WTC11 (cell line): ENCODE measurements around the gene IGFBP5. TPM values are rescaled to one million over a fixed set of nuclear protein-coding genes. Genes with fewer than 3 reads are reported as not detected.

Experiments used
- ATAC-seq: fragments of 200-7000 bp; cut with Tn5 transposase; 2 replicates; pipeline ENCODE4 v1.10.0; 2021; ENCODE audit warnings: mild to moderate bottlenecking, moderate library complexity
- CTCF ChIA-PET: fragments of 300-600 bp; sonication (Branson Sonifier 250); formaldehyde crosslinking; loops from one replicate; lab custom pipeline; 2021; ENCODE audit warnings: antibody characterized with exemption; lab: Charles Lee
- POLR2A ChIA-PET: fragments of 350-600 bp; sonication (Branson Sonifier 250); formaldehyde crosslinking; loops from one replicate; lab custom pipeline; 2021; ENCODE audit warnings: antibody characterized with exemption; lab: Charles Lee
- DNase-seq: peaks from one replicate; pipeline ENCODE4 v3.0.0; 2021; ENCODE audit warnings: low spot score
- H3K27ac Mint-ChIP-seq: 2 replicates; pipeline ENCODE4 v1.8.0; 2021; ENCODE audit warnings: mixed read lengths
- H3K27me3 Mint-ChIP-seq: 2 replicates; pipeline ENCODE4 v1.8.0; 2021; ENCODE audit warnings: low read depth, mild to moderate bottlenecking, moderate library complexity, mixed read lengths
- H3K36me3 Mint-ChIP-seq: 2 replicates; pipeline ENCODE4 v1.8.0; 2021; ENCODE audit warnings: mixed read lengths
- H3K4me1 Mint-ChIP-seq: 2 replicates; pipeline ENCODE4 v1.8.0; 2022; ENCODE audit warnings: mixed read lengths
- H3K4me3 Mint-ChIP-seq: 2 replicates; pipeline ENCODE4 v1.8.0; 2021; ENCODE audit warnings: mild to moderate bottlenecking, moderate library complexity, mixed read lengths
- H3K9me3 Mint-ChIP-seq: 2 replicates; pipeline ENCODE4 v1.8.0; 2021; ENCODE audit warnings: mixed read lengths
- CREB1 ChIP-seq: sonication (generic); formaldehyde crosslinking; IDR thresholded peaks from 2 replicates; pipeline ENCODE4 v1.8.0; 2023; ENCODE audit warnings: mild to moderate bottlenecking, missing genetic modification reagents
- ESRRA ChIP-seq: sonication (generic); formaldehyde crosslinking; IDR thresholded peaks from 2 replicates; pipeline ENCODE4 v1.8.1; 2022; ENCODE audit warnings: mild to moderate bottlenecking, missing genetic modification reagents, borderline replicate concordance
- FOXJ3 ChIP-seq: sonication (generic); formaldehyde crosslinking; IDR thresholded peaks from 2 replicates; pipeline ENCODE4 v1.9.0; 2021; ENCODE audit warnings: missing genetic modification reagents, mild to moderate bottlenecking, borderline replicate concordance
- KAT7 ChIP-seq: sonication (generic); formaldehyde crosslinking; IDR thresholded peaks from 2 replicates; pipeline ENCODE4 v1.8.1; 2023; ENCODE audit warnings: missing genetic modification reagents, mild to moderate bottlenecking, borderline replicate concordance
- NFYB ChIP-seq: sonication (generic); formaldehyde crosslinking; conservative IDR thresholded peaks from 2 replicates; pipeline ENCODE4 v1.8.0; 2022; ENCODE audit warnings: low read depth, missing genetic modification reagents
- NR1H2 ChIP-seq: sonication (generic); formaldehyde crosslinking; IDR thresholded peaks from 2 replicates; pipeline ENCODE4 v1.9.0; 2021; ENCODE audit warnings: mild to moderate bottlenecking, moderate library complexity, missing genetic modification reagents
- OVOL2 ChIP-seq: fragments of 250-450 bp; sonication (Bioruptor Pico); IDR thresholded peaks from 2 replicates; pipeline ENCODE4 v1.9.0; 2021; ENCODE audit warnings: mild to moderate bottlenecking, borderline replicate concordance
- TEAD4 ChIP-seq: sonication (generic); formaldehyde crosslinking; IDR thresholded peaks from 2 replicates; pipeline ENCODE4 v1.8.0; 2022; ENCODE audit warnings: mild to moderate bottlenecking, missing genetic modification reagents
- ZNF423 ChIP-seq: fragments of 250-450 bp; sonication (Bioruptor Pico); IDR thresholded peaks from 2 replicates; pipeline ENCODE4 v2.1.2; 2022; ENCODE audit warnings: mild to moderate bottlenecking, moderate library complexity
- total RNA-seq: library from RNA; stranded (reverse); gene quantifications from 3 replicates; pipeline ENCODE4 v1.2.3, GENCODE V29; 2021
- TF ChIP-seq, protein P1 (sequence below): sonication (generic); formaldehyde crosslinking; IDR thresholded peaks from 2 replicates; pipeline ENCODE4 v1.8.0; 2022; ENCODE audit warnings: missing genetic modification reagents
- TF ChIP-seq, protein P2 (sequence below): sonication (generic); formaldehyde crosslinking; IDR thresholded peaks from 2 replicates; pipeline ENCODE4 v1.8.1; 2022; ENCODE audit warnings: mild to moderate bottlenecking, missing genetic modification reagents, moderate library complexity, borderline replicate concordance
- TF ChIP-seq, protein P3 (sequence below): sonication (generic); formaldehyde crosslinking; IDR thresholded peaks from 2 replicates; pipeline ENCODE4 v1.8.1; 2023; ENCODE audit warnings: mild to moderate bottlenecking, missing genetic modification reagents, borderline replicate concordance
- TF ChIP-seq, protein P4 (sequence below): sonication (generic); formaldehyde crosslinking; IDR thresholded peaks from 2 replicates; pipeline ENCODE4 v1.8.1; 2022; ENCODE audit warnings: low read depth, missing genetic modification reagents, borderline replicate concordance
- TF ChIP-seq, protein P5 (sequence below): sonication (generic); formaldehyde crosslinking; IDR thresholded peaks from 2 replicates; pipeline ENCODE4 v1.8.0; 2023; ENCODE audit warnings: missing genetic modification reagents
- TF ChIP-seq, protein P6 (sequence below): sonication (generic); formaldehyde crosslinking; IDR thresholded peaks from 2 replicates; pipeline ENCODE4 v1.8.1; 2022; ENCODE audit warnings: missing genetic modification reagents, borderline replicate concordance
- TF ChIP-seq, protein P7 (sequence below): sonication (generic); formaldehyde crosslinking; IDR thresholded peaks from 2 replicates; pipeline ENCODE4 v1.8.1; 2023; ENCODE audit warnings: mild to moderate bottlenecking, moderate library complexity, missing genetic modification reagents
- TF ChIP-seq, protein P8 (sequence below): fragments of 250-450 bp; sonication (Bioruptor Pico); IDR thresholded peaks from 2 replicates; pipeline ENCODE4 v1.9.0; 2021; ENCODE audit warnings: mild to moderate bottlenecking

IGFBP5 gene
- total RNA-seq, 1 experiment from 2014 or later = 5.3 TPM

DNA sequence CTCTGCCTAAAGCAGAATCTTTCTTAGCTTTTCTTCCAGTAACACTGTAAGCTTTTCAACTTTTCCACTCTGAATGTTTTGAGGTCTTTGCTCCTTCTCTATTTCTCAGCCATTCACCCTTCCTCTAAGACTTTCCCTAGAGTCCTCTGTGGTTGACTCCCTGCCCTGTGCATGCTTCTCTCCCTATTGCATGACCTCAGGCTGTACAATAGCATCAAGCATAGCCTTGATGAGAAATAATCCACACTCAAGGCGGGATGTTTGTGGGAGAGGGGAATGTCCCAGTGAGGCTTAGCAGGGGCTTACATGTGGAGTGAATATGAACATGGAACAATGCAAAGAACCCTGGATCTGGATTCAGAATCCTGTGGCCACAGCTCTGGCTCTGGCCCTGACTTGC lies 48.4 kb upstream of the IGFBP5 start (continued):
- TF ChIP-seq, protein P1, sequence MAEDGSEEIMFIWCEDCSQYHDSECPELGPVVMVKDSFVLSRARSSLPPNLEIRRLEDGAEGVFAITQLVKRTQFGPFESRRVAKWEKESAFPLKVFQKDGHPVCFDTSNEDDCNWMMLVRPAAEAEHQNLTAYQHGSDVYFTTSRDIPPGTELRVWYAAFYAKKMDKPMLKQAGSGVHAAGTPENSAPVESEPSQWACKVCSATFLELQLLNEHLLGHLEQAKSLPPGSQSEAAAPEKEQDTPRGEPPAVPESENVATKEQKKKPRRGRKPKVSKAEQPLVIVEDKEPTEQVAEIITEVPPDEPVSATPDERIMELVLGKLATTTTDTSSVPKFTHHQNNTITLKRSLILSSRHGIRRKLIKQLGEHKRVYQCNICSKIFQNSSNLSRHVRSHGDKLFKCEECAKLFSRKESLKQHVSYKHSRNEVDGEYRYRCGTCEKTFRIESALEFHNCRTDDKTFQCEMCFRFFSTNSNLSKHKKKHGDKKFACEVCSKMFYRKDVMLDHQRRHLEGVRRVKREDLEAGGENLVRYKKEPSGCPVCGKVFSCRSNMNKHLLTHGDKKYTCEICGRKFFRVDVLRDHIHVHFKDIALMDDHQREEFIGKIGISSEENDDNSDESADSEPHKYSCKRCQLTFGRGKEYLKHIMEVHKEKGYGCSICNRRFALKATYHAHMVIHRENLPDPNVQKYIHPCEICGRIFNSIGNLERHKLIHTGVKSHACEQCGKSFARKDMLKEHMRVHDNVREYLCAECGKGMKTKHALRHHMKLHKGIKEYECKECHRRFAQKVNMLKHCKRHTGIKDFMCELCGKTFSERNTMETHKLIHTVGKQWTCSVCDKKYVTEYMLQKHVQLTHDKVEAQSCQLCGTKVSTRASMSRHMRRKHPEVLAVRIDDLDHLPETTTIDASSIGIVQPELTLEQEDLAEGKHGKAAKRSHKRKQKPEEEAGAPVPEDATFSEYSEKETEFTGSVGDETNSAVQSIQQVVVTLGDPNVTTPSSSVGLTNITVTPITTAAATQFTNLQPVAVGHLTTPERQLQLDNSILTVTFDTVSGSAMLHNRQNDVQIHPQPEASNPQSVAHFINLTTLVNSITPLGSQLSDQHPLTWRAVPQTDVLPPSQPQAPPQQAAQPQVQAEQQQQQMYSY (CRISPR knock-in tag) = no peak
- no peak for TF ChIP-seq KAT7 (CRISPR knock-in tag)
- no peak for TF ChIP-seq FOXJ3 (CRISPR knock-in tag)
- TF ChIP-seq, all 79 proteins: peak for 0

DNA sequence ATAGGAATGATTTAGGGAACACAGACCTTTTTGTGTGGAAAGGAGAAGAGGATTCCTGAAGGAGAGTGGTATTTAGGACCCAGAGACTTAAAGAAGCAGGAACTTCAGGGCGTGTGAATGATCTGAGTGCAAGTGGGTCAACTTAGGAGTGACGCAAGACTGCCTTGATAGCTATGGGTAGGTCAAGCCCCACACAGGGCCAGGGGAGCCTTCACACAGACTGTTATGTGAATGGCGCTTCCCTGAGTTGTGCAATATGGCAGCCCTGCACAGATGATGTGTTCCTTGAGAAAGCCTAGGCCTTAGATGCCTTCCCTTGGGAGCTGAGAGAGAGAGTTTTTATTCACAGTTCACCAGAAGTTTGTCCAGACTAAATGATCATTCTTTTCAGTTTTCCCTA lies 47.1 kb upstream of the IGFBP5 start:
- ChIA-PET POLR2A (no interaction called here), CTCF (no interaction called here)
- Mint-ChIP-seq H3K27me3 (peaks cover 4% of the 10 kb centered on the region; the same call in 1 of the 2 replicates), H3K27ac (no peak overlapping the region), H3K9me3 (peaks cover 25% of the 10 kb centered on the region), H3K4me1 (peaks cover 13% of the 10 kb centered on the region), H3K4me3 (no peak overlapping the region), H3K36me3 (no peaks in the 10 kb centered on the region)
- ATAC-seq (no peak), DNase-seq (no peak)
- TF ChIP-seq, protein P2, sequence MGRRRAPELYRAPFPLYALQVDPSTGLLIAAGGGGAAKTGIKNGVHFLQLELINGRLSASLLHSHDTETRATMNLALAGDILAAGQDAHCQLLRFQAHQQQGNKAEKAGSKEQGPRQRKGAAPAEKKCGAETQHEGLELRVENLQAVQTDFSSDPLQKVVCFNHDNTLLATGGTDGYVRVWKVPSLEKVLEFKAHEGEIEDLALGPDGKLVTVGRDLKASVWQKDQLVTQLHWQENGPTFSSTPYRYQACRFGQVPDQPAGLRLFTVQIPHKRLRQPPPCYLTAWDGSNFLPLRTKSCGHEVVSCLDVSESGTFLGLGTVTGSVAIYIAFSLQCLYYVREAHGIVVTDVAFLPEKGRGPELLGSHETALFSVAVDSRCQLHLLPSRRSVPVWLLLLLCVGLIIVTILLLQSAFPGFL (CRISPR knock-in tag) = no peak
- TF ChIP-seq CREB1 (CRISPR knock-in tag) (no peak), ZNF423 (CRISPR knock-in tag) (no peak), OVOL2 (no peak), NR1H2 (no peak), ESRRA (no peak), NFYB (CRISPR knock-in tag) (no peak), TEAD4 (CRISPR knock-in tag) (no peak)
- TF ChIP-seq, protein P3, sequence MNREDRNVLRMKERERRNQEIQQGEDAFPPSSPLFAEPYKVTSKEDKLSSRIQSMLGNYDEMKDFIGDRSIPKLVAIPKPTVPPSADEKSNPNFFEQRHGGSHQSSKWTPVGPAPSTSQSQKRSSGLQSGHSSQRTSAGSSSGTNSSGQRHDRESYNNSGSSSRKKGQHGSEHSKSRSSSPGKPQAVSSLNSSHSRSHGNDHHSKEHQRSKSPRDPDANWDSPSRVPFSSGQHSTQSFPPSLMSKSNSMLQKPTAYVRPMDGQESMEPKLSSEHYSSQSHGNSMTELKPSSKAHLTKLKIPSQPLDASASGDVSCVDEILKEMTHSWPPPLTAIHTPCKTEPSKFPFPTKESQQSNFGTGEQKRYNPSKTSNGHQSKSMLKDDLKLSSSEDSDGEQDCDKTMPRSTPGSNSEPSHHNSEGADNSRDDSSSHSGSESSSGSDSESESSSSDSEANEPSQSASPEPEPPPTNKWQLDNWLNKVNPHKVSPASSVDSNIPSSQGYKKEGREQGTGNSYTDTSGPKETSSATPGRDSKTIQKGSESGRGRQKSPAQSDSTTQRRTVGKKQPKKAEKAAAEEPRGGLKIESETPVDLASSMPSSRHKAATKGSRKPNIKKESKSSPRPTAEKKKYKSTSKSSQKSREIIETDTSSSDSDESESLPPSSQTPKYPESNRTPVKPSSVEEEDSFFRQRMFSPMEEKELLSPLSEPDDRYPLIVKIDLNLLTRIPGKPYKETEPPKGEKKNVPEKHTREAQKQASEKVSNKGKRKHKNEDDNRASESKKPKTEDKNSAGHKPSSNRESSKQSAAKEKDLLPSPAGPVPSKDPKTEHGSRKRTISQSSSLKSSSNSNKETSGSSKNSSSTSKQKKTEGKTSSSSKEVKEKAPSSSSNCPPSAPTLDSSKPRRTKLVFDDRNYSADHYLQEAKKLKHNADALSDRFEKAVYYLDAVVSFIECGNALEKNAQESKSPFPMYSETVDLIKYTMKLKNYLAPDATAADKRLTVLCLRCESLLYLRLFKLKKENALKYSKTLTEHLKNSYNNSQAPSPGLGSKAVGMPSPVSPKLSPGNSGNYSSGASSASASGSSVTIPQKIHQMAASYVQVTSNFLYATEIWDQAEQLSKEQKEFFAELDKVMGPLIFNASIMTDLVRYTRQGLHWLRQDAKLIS (CRISPR knock-in tag) = no peak
- TF ChIP-seq, protein P4, sequence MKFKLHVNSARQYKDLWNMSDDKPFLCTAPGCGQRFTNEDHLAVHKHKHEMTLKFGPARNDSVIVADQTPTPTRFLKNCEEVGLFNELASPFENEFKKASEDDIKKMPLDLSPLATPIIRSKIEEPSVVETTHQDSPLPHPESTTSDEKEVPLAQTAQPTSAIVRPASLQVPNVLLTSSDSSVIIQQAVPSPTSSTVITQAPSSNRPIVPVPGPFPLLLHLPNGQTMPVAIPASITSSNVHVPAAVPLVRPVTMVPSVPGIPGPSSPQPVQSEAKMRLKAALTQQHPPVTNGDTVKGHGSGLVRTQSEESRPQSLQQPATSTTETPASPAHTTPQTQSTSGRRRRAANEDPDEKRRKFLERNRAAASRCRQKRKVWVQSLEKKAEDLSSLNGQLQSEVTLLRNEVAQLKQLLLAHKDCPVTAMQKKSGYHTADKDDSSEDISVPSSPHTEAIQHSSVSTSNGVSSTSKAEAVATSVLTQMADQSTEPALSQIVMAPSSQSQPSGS = no peak
- TF ChIP-seq, protein P5, sequence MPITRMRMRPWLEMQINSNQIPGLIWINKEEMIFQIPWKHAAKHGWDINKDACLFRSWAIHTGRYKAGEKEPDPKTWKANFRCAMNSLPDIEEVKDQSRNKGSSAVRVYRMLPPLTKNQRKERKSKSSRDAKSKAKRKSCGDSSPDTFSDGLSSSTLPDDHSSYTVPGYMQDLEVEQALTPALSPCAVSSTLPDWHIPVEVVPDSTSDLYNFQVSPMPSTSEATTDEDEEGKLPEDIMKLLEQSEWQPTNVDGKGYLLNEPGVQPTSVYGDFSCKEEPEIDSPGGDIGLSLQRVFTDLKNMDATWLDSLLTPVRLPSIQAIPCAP (CRISPR knock-in tag) = no peak
- TF ChIP-seq, protein P6, sequence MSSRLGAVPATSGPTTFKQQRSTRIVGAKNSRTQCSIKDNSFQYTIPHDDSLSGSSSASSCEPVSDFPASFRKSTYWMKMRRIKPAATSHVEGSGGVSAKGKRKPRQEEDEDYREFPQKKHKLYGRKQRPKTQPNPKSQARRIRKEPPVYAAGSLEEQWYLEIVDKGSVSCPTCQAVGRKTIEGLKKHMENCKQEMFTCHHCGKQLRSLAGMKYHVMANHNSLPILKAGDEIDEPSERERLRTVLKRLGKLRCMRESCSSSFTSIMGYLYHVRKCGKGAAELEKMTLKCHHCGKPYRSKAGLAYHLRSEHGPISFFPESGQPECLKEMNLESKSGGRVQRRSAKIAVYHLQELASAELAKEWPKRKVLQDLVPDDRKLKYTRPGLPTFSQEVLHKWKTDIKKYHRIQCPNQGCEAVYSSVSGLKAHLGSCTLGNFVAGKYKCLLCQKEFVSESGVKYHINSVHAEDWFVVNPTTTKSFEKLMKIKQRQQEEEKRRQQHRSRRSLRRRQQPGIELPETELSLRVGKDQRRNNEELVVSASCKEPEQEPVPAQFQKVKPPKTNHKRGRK (CRISPR knock-in tag) = no peak
- TF ChIP-seq, protein P7, sequence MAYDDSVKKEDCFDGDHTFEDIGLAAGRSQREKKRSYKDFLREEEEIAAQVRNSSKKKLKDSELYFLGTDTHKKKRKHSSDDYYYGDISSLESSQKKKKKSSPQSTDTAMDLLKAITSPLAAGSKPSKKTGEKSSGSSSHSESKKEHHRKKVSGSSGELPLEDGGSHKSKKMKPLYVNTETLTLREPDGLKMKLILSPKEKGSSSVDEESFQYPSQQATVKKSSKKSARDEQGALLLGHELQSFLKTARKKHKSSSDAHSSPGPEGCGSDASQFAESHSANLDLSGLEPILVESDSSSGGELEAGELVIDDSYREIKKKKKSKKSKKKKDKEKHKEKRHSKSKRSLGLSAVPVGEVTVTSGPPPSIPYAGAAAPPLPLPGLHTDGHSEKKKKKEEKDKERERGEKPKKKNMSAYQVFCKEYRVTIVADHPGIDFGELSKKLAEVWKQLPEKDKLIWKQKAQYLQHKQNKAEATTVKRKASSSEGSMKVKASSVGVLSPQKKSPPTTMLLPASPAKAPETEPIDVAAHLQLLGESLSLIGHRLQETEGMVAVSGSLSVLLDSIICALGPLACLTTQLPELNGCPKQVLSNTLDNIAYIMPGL (CRISPR knock-in tag) = no peak
- TF ChIP-seq, protein P8, sequence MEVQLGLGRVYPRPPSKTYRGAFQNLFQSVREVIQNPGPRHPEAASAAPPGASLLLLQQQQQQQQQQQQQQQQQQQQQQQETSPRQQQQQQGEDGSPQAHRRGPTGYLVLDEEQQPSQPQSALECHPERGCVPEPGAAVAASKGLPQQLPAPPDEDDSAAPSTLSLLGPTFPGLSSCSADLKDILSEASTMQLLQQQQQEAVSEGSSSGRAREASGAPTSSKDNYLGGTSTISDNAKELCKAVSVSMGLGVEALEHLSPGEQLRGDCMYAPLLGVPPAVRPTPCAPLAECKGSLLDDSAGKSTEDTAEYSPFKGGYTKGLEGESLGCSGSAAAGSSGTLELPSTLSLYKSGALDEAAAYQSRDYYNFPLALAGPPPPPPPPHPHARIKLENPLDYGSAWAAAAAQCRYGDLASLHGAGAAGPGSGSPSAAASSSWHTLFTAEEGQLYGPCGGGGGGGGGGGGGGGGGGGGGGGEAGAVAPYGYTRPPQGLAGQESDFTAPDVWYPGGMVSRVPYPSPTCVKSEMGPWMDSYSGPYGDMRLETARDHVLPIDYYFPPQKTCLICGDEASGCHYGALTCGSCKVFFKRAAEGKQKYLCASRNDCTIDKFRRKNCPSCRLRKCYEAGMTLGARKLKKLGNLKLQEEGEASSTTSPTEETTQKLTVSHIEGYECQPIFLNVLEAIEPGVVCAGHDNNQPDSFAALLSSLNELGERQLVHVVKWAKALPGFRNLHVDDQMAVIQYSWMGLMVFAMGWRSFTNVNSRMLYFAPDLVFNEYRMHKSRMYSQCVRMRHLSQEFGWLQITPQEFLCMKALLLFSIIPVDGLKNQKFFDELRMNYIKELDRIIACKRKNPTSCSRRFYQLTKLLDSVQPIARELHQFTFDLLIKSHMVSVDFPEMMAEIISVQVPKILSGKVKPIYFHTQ (CRISPR knock-in tag) = no peak
